NCI-H2227 treated with DMSO at 0.1 percent for 48 hours (cell line): ENCODE measurements around the gene TBC1D17.
A peak's percentile ranks its signal among the peaks of the same experiment; 100 is the strongest.

ENCODE experiments used
- DNase-seq: peaks from one replicate; lab custom pipeline; 2025; lab: John Stamatoyannopoulos, UW

Gene TBC1D17

DNA sequence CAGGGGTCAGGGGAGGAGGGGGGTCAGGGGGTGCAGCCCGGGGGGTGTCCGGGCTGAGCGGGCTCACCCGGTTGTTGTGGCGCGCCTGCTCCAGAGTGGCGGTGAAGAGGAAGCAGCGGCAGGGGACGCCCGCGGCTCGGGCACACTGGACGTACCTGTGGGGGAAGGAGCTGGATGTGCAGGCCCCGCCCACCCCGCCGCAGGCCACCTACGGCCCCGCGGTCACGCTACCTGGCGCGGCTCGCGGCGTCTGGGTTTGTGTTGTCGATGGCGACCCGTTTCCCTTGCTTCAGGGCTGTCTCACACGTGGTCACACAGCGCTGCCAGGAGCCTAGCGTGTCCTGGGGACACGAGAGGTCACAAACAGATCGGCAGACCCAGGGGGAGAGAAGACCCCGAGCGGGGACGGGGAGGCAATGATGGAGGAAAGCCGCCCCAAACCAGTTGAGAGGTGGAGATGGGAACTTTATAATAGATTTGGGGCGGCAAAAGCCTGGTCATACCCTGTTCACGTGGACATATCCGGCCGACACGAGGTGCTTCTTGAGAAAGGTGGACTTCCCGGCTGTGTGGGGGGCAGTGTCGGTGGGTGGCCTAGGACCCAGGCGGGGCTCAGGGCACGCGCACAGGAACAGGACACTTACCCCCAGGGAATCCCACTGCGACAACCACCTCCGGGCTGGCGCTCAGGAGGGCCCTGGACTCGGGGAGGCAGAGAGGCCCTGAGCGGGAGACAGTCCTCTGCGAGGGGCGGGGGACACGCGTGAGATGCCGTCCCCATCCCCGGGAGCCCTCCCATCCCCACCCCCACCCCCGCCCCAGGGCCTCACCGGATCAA is 15.7 kb upstream of the TBC1D17 start:
- no peak for DNase-seq

DNA sequence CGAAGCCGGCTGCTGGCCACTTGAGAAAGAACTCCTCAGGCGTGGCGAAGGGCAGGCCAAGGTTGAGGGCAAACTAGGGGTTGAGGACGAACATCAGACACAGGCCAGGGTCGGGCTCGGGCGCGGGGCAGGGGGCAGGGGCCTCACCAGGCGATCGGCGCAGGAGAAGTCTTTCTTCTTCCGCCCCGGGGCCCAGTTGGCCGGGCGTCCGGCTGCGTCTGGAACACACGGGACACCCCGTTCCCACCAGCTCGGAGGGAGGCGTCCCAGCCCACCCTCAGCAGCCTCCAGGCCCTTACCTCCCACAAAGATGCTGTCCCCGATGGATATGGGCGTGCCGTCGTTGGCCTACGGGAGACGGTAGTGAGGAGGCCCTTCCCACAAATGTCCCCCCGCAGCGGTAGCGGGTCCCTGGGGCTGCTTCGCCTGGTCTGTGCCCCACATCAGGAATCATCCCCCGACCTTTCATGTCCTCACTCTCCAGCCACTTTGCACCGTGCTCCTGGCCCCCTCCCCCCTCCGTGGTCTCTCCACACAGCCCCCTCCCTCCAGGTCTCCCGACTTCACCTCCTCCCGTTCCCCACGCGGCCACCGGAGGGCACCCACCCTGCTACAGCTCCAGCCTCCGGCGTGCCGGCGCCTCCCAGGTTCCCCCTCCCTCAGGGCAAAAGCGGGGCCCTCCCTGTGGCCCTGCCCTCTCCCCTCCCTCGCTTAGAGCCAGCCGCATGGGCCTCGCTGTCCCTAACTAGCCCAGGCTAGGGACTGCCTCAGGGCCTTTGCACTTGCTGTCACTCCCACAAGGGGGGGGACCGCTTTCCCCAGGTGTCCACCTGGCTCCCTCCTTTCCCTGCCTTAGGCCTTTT is 14.9 kb upstream of the TBC1D17 start:
- no peak for DNase-seq

DNA sequence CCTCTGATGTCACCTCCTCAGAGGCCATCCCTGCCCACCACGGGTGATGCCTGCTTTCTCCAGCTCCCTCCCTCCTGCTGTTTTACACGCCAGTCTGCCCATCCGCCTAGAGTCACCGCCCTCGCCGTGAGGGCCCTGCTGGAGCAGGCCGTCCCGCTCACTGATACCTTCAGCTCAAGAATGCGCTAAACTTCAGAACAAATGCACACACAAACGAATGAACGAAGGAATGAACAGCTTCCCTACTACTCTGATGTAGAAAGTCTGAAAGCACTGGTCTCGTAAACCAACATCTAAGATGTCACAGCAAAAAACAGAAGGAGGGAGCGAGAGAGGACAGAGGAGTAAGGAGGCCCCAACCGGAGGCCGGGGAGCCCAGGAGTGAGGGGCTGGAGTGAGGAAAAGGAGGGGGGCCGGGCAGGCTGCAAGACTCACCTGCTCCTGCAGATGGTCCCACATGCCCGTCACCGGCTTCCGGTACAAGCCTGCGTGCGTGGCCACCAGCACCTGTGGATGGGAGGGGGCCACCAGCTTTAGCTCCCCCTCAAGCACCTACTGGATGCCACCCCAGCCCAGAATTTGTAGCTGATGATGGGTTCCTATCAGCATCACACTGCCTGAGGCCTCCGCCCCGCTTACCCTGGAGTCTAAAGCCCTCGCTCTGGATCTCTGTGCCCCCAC is 14.1 kb upstream of the TBC1D17 start:
- no peak for DNase-seq

DNA sequence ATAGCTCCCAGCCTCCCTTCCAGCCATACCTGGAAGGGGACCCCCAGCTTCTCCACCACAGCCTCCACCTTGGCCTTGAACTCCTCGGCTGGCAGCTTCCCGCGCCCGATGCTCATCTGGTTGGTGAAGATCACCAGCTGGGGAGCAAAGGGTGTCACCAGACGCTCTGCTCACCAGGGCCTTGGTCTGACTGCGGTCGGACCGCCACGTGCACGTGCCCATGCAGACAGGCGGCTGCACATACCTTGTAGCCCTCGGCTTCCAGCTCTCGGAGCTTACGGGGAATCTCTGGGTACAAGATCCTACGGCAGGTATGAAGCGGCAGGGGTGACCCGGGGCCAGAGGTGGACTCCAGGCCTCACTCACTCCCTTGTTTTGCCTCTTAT is 13.6 kb upstream of the TBC1D17 start:
- no peak for DNase-seq

DNA sequence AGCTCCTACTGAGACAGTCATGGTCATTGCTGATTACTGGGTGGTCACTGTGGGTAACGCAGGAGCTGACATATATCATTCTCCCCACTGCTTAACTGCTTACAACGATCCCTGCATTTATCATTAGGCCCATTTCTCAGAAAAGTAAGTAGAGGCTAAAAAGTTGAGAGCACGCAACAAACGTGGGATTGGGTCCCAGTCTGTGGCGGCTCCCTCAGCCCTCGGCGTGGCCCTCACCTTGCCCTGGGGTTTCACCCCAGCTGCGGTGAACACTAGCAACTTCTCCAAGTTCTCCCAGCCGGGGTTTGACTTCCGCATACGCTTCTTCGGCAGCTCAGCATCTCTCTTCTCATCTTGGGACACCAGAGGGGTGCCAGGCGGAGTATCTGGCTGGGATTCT is 12.6 kb upstream of the TBC1D17 start:
- no peak for DNase-seq

DNA sequence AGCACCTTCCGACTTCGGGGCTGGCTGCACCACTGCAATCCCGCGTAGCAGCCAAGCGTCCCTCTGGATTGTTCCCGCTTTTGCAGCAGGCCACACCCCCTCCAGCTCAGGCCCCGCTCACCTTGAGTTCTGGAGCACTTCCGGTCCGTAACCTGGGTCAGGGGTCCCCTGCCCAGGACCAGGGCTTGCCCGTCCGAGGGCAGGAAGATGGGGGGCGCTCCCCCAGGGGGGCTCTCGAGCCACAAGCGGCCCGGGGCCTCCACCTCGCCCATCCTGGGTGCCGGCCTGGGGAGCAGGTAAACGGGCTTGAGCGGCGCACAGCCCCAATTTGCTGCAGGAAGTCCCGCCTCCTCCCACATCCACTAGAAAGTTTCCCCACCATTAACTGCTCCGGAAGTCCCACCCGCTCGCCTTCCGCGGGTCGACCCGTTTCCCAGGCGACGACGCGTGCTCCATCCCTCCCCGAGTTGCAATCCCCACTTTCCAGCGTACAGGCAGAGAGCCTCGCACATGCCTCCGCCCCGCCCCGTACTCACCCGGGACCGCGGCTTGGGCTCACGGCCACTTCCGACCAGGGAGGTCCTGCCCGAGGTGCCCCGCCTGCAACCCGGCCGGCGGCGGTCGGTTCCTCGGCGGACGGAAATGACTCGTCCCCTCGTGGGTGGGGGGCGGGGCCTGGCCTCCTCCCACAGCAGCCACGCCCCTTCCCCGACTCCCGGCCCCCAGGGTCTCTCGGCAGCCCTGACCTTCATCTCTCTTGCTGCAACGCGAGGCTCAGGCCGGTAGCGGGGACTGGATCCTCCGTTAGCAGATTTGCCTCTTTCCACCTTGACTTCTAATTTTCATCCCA is 10.3 kb upstream of the TBC1D17 start, which contains the start of gene PNKP:
PNKP (minus strand) TSS at position 644 of the 850 bp plus-strand sequence; CDS start at position 272, 372 bp downstream.
- DNase-seq: peak; percentile 87

DNA sequence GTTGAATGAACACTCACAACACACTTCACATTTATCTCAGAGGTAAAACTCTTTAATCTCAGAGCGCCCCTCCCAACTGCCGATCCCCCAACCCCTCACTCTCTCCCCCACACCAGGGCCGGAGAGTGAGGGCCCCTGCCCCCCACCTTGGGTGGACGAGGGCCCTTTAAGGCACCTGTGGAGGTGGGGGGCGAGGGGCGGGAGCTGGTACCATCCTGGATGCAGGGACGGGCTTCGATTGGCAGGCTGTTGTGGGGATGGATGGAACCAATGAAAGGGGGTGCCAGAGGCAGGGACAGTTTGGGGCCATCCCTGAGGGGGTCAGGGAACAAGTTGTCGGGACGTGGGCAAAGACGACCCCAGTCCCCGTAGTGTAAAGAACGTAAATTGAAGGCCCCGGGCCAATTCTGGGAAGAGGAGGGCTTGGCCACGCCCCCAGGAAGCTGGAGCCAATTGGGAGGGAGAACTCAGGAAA is 8.5 kb upstream of the TBC1D17 start:
- no peak for DNase-seq

DNA sequence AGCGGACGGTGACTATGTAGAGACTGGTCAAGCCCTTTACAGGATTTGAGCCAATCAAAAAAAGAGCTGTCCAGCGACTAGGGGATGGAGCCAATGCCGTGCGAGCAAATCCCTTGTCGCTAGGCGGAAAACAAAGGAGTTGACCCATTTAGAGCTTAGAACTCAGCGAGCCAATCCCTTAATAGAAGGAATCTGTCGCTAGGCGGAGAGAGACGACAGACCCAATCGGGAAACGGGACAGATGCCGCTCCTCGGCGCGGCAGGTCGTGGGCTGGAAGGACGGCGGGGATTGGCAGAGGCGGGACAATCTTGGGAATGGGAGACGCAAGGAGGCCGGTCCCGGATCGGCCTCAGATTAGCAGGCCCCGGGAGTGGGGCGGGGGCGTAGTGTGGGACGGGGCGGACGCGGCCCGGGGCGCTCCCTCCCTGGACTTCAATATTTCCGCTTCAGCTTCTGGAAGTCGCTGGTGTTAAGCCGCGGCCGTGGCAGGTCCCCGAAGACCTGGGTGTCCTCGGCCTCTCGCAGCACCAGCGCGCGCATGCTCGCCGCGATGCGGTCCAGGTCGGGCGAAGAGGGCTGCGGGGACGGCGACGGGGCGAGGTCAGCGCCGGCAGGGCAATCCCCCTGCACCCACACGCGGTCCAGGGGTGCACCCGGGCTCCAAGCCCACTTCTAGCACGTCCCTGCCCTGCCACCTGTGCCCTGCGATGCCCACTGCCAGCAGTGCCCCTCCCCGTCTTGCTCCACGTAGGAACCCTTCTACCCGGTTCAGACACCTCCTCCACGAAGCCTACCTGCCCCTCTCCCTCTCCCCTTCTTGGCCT is 7.8 kb upstream of the TBC1D17 start:
- peak; percentile 96 for DNase-seq

DNA sequence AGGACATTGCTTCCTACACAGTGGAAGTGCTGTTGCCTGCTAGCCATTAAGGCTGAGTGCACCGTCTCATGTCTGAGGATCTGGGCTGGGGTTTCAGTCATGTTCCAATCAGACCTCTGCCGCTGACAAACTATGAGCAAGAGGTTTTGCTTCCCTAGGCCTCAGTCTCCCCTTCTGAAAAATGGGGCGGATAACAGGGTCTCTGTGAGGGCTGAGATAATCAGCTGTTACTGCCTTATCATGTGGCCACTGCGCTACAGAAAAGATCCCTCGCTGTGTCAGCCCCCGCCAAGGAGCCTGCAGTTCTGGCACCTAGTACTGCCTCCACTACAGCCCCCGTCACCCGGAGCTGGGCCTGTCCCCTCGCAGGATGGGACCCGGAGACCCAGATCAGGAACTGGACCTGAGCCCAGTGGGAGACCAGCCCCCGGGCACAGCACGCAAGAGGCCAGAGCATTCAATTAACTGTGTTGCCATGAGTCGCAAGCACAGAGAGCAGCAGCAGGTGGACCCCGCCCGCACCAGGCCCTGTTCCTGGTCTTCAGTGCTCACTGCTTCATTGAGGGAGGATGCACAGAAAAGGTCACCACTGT is 7.1 kb upstream of the TBC1D17 start:
- no peak for DNase-seq

DNA sequence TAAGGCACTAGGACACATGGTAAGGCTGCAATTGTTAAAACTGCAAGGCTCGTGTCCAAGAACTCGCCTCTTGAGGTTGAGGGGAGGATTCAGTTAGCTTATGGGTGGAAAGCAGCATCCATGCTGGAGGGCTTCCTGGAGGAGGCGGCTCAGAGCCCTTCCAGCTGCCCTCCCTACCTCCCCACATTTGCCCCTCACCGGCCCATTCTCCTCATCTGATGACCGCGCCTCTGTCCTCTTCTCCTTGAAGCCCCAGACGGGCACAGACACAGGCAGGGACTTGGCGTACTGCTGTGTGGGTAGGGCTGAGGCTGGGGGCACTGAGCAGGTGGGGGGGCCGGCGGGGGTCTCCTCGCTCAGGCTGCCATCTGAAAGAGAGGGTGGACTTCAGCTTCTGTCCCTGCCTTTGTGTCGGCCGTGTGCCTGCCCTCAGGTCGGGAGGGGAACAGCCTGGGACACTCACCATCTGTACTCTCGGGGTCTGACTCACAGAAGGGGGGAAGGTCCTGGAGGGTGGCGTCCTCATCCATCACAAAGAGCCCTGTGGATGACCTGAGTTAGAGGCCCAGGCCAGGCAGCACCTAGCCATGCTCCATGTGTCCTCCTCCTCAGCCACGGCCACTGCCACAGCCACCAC is 6.0 kb upstream of the TBC1D17 start:
- DNase-seq: no peak

DNA sequence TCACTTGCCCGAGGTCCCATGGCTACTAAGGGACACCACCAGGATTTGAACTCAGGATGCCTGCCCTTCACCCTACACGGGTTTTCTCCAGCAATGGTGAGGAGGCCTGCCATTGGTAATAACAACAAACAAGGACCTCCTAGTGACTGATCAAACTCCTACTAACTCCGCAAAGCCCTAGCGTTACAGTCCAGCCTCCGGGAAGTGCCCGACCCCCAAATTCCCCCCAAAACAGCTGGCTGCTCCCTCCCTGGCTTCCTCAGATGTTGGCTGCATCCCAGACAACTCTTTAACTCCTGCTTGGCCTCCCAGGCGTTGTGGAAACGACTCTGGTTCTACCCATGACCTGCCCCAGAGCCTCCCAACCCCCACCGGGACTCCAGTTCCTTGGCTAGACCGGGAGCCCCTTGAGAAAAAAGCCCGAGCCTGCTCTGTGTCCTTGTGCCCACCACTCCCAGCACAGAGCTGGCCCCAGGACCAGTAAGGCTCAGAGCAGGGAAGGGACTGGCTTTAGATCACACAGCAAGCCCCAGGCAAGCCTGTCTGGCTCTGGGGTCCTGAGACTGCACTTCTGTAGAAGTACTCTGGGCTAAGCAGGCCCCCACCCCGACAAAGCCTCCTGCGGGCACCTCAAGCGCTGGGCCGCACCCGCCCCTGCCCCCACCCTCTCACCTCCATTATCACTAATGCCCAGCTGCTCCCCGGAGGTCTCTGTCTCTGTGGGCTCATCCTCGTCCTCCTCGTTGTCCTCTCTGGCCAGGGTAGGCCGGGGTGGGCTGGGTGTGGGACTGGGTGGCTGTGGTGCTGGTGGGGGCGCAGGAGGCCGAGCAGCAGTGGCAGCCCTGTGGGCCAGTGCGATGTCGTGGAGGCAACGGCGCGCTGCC is 5.0 kb upstream of the TBC1D17 start:
- DNase-seq: no peak

DNA sequence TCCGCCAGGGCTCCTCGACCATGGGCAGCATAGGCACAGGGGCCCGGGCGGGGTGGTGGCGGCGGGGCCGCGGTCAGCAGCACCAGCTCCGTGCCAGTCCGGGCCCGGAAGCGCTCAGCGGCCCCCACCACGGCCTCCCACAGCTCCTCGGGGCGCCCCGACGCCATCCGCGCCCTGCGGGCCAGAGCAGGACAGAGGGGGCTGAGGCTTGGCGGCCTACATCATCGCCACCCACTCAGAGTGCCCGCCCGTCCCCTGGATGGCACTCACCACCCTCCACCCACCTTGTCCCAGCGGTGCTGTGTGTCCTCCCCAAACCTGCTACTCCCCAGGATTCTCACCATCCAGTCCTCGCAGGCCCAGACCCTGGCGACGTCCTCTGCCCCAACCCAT is 4.4 kb upstream of the TBC1D17 start:
- no peak for DNase-seq

DNA sequence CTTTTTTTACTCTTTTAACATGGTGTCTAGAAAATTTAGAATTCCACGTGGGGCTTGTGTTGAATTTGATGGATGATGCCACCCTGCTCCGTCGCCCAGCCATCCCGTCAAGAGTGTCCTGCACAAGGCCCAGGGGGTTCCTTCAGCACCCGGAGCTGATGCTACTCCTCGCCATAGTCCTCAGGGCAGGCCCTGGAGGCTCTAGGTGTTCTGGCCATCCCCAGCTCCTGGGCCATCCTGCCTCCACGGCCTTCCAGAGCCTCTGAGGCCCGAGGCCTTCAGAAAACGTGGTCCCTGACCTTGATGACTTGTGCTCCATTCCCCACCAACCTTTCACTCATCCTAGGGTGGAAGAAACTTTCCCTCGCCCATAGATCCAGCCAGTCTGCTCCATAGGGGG is 3.7 kb upstream of the TBC1D17 start:
- no peak for DNase-seq

DNA sequence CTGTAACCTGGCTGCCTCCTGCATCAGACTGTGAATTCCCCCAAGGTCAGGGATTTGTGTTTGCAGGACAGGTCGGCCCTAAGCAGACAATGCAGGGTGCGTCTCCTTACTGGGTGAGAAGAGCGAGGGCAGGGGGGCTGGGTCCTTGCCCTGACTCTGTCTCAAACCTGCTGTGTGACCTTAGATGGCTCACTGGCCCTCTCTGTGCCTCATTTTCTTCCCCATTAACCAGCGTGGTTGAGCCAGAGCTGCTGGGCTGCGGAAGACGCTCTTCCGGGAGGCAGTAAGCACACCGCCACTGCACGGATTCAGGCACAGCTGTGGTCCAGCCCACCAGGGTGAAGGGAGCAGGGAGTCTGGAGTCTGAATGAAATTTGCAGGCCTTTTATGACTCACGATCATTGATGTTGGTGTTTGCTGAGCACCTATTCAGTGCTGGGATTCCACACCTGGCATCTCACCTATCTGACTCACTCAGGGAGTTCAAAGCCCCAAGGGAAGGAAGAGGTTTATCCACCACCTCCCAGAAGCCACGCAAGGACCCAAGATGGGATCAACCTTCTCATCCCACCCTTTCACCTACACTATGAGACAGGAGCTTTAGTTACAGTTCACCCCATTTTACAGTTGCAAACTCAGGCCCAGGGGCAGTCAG is 2.9 kb upstream of the TBC1D17 start:
- DNase-seq: no peak

DNA sequence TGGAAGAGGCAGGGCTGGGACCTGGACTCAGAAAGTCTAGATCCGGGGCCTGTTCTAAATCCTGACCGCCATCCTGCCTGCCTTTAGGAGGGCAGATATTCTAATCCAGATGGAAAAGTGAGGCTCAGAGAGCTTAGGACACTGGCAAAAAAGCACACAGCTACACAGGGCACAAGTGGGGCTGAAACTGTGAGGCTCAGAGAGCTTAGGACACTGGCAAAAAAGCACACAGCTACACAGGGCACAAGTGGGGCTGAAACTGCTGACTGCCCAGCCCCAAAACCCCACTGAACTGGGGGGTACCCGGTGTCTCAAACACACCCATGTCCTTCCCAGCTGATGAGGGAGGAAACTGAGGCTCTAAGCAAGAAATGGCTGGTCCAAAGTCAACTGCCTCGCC is 2.3 kb upstream of the TBC1D17 start:
- no peak for DNase-seq

DNA sequence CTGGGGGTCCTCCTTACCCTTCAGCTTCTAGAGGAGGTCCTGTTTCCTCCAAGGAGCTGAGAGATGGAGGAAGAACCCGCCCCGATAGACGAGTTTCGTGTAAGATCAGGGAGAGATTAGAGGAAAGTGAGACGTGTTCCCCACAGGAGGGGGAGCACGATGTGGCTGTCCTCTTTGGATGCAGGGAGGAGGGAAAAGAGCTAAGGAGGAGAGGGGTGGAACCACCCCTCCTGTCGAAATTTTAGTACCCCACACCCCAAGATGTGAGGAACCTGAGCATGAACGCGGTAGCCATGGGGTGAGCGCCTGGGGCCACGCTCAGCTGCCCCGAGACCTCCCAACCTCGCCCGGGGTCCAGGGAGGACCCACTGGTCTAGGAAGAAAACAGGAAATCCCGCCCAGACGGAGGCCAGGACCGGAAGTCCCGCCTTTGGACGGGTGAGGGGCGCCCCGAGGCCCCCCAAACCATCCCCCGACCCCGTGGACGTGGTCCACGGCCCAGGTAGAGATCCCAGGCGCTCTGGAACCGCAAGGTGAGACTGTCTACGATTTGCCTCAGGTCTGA is 1.6 kb upstream of the TBC1D17 start:
- DNase-seq: peak; percentile 27

DNA sequence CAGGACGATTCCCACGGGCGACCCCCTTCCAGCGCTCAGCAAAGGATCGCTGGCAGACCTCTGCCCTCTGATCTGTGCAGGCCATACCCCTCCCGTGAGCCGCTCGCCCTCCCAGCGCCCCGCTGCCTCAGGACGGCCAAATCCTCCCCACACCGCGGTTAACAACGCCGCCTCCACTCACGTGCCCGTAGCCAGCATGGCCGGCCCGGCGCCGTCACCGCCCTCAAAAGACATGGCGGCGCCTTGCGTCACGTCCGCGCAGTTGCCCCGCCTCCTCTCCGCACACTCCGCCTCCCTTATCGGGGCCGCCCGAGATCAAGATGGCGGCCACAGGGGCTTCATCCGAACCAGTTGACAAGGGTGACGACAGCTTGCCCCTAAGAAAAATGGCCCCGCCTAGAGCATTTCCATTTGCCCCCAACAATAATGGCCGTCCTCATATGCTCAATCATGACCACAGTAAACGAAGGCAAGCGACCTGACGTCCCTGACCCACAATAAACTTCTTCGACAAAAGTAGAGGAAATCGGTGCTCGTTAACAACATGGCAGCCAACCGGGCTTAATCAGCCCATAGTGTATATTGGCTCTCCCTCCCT is 981 bp upstream of the TBC1D17 start:
- DNase-seq: peak; percentile 94
